GM12892 (cell line): Measurements from ENCODE around the gene PSMD1.

Experiments
- POLR2A ChIP-seq: IDR thresholded peaks from 2 replicates; pipeline ENCODE4 v1.6.1; 2011; ENCODE audit warnings: low read depth, low read length, control low read depth
- TAF1 ChIP-seq: IDR thresholded peaks from 2 replicates; pipeline ENCODE4 v1.6.1; 2011; ENCODE audit warnings: low read depth, mild to moderate bottlenecking, control low read depth, low read length, borderline replicate concordance

GRCh38 chr2:231016566-231017230 is 40.0 kb upstream of the PSMD1 start:
- TF ChIP-seq TAF1, result no peak
- no peak for TF ChIP-seq POLR2A
